ENCODE results near the gene TNRC6A. TPM values are rescaled to one million over a fixed set of nuclear protein-coding genes. Genes with fewer than 3 reads are reported as not detected.

Gene TNRC6A
- total and polyA plus RNA-seq, 9 of the 15 experiments (the other 6 are each of a cell fraction or from before 2014, with no cell fraction given), result 3.4 to 32.1 (median 26.6) TPM

- Histone ChIP-seq H3K27ac (ENCODE audit: extremely low read depth, low read depth, low read length) (no peak overlapping the region), H4K20me1 (replicated peaks; ENCODE audit: control insufficient read depth, insufficient read depth, low read length) (no peaks in the 10 kb centered on the region), H3K4me1 (replicated peaks in 1 of 2; ENCODE audit: control insufficient read depth in 2 of 2, insufficient read depth in 2 of 2, low read length in 2 of 2) (peaks cover 0 to 6% of the 10 kb centered on the region in 2 experiments; a peak in 2 of 5 replicates), H3K9me1 (ENCODE audit: control insufficient read depth, insufficient read depth, low read length) (no peaks in the 10 kb centered on the region), H3K36me3 (ENCODE audit: control insufficient read depth, insufficient read depth, low read length) (no peaks in the 10 kb centered on the region), H3K79me2 (ENCODE audit: control insufficient read depth, insufficient read depth, low read length) (no peaks in the 10 kb centered on the region), H3K4me3 (no peak overlapping the region), H3K27me3 (ENCODE audit: control insufficient read depth in 2 of 2, insufficient read depth in 2 of 2, low read length in 2 of 2) (peaks cover 4 to 6% of the 10 kb centered on the region in 2 experiments), H3K4me2 (ENCODE audit: insufficient read depth, low read length) (no peak overlapping the region), H3K9me3 (replicated peaks; ENCODE audit: control insufficient read depth, insufficient read depth, low read depth, low read length) (no peaks in the 10 kb centered on the region), H2AFZ (ENCODE audit: low read depth, low read length) (peak overlapping the region; percentile 66), H3K9ac (ENCODE audit: insufficient read depth in 1 of 2, low read depth in 2 of 2, low read length in 2 of 2) (no peak overlapping the region)
- peak; percentile 67 for FAIRE-seq
- peak; percentile 86 for ATAC-seq
- ChIA-PET CTCF (ENCODE audit: low intra/inter-chr PET ratio) (interaction anchor here (0.7 kb wide), 1 partner anchor 29 kb away, joined by 4 read pairs; no protein-coding TSS in a partner anchor), POLR2A (interaction anchor here (0.6 kb wide), 1 partner anchor 16 kb away, joined by 3 read pairs; no protein-coding TSS in a partner anchor)
- no TSS peak for BruUV-seq (replicated peaks)
- in situ Hi-C loops (cut with MboI) (no loop called here), intact Hi-C loops (cut with micrococcal nuclease) (no loop called here)
- 21% methylated on average over 10 of the region's 11 CpGs for WGBS (ENCODE audit: insufficient coverage, low coverage, missing lambda C conversion rate)
- DNase-seq (ENCODE audit: extremely low read depth in 1 of 4, low spot score in 3 of 4), result peak in 3 of 4 experiments; percentile 22 to 45 (median 29)
- TF ChIP-seq MXI1 (IDR thresholded peaks at IDR 0.05; ENCODE audit: low read depth, low read length), result no peak
- no peak for TF ChIP-seq MAZ (CRISPR knock-in tag; conservative IDR thresholded peaks at IDR 0.05 in 1 of 2, IDR thresholded peaks at IDR 0.05 in 1 of 2)
- TF ChIP-seq L3MBTL2 (IDR thresholded peaks at IDR 0.05), result peak; percentile 58
- TF ChIP-seq ZBTB8A (IDR thresholded peaks at IDR 0.05; ENCODE audit: partially characterized antibody), result no peak
- 0 out of 2 replicates have a peak, but pooled peaks have one; percentile 29 for TF ChIP-seq SMARCA4 (IDR thresholded peaks at IDR 0.05)
- TF ChIP-seq MTA2 (IDR thresholded peaks at IDR 0.05; ENCODE audit: low read depth), result no peak
- no peak for TF ChIP-seq XRCC3 (IDR thresholded peaks at IDR 0.05)
- TF ChIP-seq JUN (IDR thresholded peaks at IDR 0.05; ENCODE audit: borderline replicate concordance, low read depth, low read length), result peak; percentile 46; the same call in 1 of the 2 replicates
- TF ChIP-seq JUN (CRISPR knock-in tag; IDR thresholded peaks at IDR 0.05; ENCODE audit: borderline replicate concordance), result no peak
- no peak for TF ChIP-seq LEF1 (IDR thresholded peaks at IDR 0.05)
- TF ChIP-seq FOSL1 (tag; conservative IDR thresholded peaks at IDR 0.05), result peak; percentile 91
- no peak for TF ChIP-seq LARP7 (IDR thresholded peaks at IDR 0.05)
- no peak for TF ChIP-seq HDAC3 (IDR thresholded peaks at IDR 0.05; ENCODE audit: borderline replicate concordance, partially characterized antibody)
- TF ChIP-seq RUNX1 (IDR thresholded peaks at IDR 0.05; ENCODE audit: low read depth), result no peak
- TF ChIP-seq ATF3 (IDR thresholded peaks at IDR 0.05), result peak; percentile 62
- no peak for TF ChIP-seq ATF3 (CRISPR knock-in tag; conservative IDR thresholded peaks at IDR 0.05)
- no peak for TF ChIP-seq ZBTB9 (CRISPR knock-in tag; IDR thresholded peaks at IDR 0.05)
- no peak for TF ChIP-seq MCM5 (IDR thresholded peaks at IDR 0.05; ENCODE audit: low read depth)
- TF ChIP-seq RBM39 (optimal IDR thresholded peaks at IDR 0.05; ENCODE audit: low read depth, low read length), result no peak
- no peak for TF ChIP-seq SMAD1 (IDR thresholded peaks at IDR 0.05; ENCODE audit: low read depth, low read length, partially characterized antibody)
- TF ChIP-seq NFE2 (IDR thresholded peaks at IDR 0.05; ENCODE audit: low read depth), result 0 out of 2 replicates have a peak, but pooled peaks have one; percentile 8
- TF ChIP-seq CEBPB (tag; IDR thresholded peaks at IDR 0.05), result no peak
Measured at GRCh38 chr16:24700549-24701392, 28.7 kb upstream of the TNRC6A start.
